ENCODE results near the gene UBXN1.

GRCh38 chr11:62656796-62657429 lies 22.0 kb downstream of the UBXN1 start:
- no peak for TF ChIP-seq CTCF (IDR thresholded peaks at IDR 0.05)
- TF ChIP-seq EZH2 (IDR thresholded peaks at IDR 0.05; ENCODE audit: borderline replicate concordance, insufficient read depth, low read depth, low read length, poor library complexity, severe bottlenecking), result no peak

Measured in B cell (primary cell).